ENCODE measurements around the gene CHERP.

CHERP gene

DNA sequence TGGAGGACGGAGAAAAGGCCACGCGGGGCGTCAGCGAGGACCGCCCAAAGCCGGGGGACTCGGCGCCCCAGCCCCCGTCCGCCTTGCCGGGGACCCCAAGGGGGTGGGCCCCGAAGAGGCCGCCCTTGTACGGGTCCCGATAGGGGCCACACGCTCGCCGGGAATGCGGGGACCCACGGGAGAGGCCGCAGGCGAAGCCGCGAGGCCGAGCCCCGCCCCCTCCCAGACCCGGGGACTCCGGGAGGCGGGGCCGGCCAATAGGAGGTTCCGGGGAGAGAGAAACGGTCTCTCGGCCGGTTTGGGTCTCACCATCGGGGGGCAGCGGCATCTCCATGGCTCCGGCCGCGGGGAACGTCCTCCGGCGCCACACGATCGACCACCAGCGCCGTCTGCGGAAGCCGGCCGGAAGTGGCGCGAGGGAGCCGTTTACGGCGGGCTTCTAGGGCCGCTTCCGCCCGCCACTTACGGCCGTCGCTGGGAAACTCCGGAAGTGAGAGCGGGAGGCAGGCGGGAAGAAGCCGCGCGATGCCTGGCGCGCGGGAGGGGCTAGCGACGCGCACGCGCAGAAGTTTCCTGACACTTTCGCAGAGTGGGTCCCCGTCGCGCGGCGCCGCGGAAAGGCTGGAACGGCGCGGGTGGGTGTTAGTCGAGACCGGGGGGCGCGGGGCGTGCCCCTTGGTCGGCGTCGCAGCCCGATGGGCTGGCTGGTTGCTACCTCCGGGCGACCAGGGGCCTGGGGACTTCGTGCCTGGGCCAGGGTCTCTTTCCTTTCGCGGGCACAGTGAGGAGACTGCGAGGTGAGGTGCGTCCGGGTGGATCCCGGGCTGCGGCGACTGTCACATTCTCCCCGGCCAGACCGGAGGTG lies at the start of gene CHERP:
Gene CHERP (minus strand): TSS at position 393 of the 865 bp plus-strand sequence. CDS start 59 bp downstream, at position 334.
- DNase-seq = peak; percentile 90

GRCh38 chr19:16590876-16591802 lies 48.9 kb upstream of the CHERP start:
- DNase-seq = no peak

- DNase-seq = no peak
These were observed 47.7 kb upstream of the CHERP start for GRCh38 chr19:16589917-16590316.

GRCh38 chr19:16588824-16589577 lies 46.8 kb upstream of the CHERP start:
- no peak for DNase-seq

GRCh38 chr19:16587833-16588823 lies 45.9 kb upstream of the CHERP start:
- peak; percentile 62 for DNase-seq

GRCh38 chr19:16586991-16587832 lies 45.0 kb upstream of the CHERP start:
- peak; percentile 69 for DNase-seq

DNA sequence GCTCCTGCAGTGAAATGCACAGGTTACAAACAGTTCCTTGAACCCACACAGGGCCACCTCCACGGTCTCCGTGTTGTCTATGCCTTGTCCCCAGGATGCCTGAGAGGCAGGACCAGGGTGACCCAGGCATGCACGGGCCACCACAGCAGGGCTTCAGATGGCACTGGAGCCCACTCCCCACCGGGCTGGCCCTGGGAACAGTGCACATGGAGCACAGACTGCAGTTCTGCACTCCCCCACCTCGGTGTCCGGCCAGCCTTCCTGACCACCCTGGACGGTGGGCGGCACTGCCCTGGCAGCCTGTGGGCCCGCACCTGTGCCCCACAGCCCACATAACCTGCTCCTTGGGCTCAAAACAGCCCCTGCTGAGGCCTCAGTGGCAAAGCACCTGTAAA lies 44.2 kb upstream of the CHERP start:
- no peak for DNase-seq

- DNase-seq = no peak
These were observed 43.7 kb upstream of the CHERP start for GRCh38 chr19:16585808-16586476.

DNA sequence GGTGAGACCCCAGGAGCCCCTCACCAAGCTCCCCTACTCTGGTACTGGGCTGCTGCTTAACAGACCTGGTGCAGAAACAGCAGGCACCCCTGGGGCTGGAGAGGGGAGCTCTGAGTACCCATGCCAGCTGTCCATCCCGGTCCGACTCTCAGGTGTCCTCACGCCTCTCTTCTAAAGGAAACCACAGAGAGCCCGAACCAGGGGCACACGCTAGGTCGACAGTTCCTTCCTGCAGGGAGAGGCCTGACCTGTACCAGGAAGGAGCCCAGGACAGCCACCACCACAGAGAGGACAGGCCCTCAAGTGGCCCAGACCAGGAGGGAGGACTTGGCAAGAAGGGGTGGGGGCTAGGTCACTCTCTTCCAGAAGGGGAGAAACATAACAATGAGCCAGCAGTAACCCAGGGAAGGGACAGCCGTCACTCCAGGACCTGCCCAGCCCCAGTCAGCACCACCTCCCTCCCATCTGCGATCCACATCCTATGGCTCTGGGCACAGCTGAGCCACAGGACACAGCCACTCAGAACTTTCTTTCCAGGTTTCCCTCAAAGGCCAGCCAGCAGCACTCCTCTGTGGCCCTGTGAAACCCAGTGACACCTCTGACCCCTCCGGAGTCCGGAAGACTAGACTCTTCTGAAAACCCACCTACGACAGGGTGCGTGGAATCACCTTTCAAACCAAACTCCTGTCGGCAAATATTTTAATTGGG lies 43.0 kb upstream of the CHERP start:
- DNase-seq = no peak

GRCh38 chr19:16584248-16585093 lies 42.2 kb upstream of the CHERP start:
- peak; percentile 94 for DNase-seq

DNA sequence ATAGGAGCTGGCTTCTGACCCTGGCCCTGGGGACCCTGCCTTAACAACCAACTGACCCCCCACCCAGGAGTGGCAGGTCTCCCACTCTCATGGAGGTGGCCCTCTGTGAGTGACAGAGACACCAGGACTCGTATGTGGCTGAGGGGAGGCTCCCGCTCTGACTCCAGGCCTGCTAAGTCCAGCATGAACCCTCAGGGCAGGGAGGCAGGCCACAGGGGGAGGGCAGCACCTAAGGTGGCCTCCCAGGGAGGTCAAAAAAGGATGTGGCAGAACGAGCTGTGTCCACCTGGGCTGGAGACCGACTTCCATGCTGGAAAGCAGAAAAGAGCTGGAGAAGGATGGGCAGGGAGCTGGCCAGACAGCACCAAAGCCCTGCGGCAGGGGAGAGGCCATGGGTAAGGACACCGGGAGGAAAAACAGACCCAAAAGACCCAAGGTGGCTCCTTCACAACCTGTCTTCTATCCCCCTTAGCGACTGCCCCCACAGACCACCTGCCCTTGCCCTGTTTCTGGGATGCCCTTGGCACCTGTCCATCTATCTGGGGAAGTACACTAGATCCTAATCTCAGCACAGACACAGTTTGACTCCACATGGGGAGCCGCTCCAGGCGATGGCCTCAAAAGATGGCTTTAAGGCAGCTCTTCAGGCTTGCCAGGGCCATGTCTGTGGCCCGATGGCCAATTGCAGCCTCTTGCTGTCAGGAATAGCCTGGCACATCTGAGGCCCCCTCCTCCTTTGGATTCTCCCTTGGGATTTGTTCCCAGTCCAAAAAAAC lies 40.4 kb upstream of the CHERP start:
- no peak for DNase-seq

DNA sequence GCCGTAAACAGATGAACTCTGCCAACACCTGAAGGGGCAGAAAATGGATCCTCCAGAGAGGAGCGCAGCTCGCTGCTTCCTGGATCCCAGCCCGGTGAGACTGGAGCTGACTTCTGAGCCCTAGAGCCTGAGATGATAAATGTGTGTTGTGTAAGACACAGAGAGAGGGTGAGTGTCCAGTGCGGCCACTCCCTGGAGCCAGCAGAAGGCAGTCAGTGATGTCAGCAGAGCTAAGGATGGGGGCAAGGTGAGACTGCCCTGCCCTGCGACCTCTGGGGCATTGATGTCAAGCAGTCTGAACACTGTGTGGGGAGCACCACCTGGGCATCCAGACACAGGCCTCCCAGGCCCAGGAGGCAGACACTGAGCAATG lies 39.7 kb upstream of the CHERP start:
- no peak for DNase-seq

DNA sequence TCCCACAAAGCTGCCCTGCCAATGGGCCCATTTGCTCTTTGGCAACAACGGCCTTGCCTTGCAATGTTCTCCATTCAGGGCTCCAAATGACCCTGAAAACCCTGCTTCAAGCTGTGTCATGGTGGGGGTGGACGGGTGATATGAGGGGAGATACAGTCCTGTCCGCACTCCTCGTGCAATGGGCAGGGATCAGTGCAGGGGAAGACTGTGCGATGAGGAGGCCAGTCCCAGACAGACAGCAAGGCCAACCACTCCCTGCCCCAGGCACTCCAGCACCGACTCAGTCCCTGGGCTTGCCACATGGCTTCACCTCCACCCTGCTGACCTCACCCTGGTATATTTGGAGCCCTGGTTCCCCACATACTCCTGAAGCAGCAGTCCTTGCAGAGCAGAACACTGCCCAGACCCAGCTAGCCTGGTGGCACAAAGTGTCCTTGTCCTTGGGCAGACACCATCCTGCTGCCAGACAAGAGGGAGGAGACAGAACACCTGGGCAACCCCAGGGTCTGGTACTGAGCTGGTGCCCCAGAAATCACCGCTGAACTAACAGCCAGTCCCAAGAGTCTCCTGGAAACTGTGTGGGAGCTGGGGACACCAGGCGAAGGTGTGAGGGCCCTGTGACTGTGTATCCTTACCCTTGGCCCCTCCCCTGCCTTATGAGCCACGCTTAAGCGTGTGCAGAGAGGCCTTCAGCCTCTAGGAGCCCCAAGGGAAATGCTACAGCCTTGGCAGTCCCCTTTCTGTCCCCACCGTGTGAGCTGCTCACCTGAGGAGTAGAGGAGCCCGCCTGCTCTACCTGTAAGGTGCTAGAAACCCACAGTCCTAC lies 39.1 kb upstream of the CHERP start:
- no peak for DNase-seq

GRCh38 chr19:16579381-16579780 lies 37.1 kb upstream of the CHERP start:
- DNase-seq = no peak

- no peak for DNase-seq
These were observed 35.3 kb upstream of the CHERP start for GRCh38 chr19:16577531-16577985.

DNA sequence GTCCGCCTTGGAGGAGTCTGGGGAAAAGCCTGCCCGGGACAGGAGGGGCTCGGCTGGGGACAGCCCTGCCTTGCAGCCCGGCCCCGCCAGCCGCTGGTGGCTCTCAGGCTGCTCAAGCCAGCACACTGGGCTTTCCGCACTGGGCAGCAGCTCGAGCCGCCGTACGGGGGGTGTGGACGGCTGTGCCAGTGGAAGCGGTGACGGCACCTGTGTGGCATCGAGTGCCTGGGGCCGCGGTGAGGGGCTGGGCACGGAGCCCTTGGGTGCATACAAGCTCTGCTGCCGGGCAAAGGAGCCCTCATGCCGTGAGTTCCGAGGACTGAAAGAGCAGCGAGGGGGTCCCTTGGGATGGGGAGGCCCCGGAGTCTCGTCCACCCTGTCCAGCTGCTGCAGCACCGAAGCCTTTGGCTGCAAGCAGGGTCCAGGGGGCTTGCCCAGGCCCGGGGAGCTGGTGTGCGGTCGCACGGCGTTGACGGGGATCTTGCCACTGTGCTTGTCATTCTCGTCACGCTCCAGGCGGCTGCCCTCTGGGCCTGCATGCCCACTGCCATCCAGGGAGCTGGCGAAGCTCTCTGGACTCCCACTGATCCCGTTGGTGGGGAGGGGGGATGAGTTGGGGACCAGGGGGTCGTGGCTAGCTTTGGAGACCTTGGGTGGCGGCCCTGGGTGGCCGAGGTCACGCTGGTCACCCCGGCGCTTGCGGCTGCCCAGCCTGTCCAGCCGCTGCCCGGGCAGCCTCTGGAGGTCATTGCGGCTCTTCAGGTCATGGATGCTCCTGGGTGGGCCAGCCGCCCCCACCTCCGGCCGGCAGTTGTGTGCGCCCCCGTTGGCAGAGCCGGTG lies 34.7 kb upstream of the CHERP start:
- no peak for DNase-seq
